Measurements from ENCODE around the gene MBTPS1.

The MBTPS1 gene

GRCh38 chr16:84074721-84075120 is 42.0 kb downstream of the MBTPS1 start:
- H3K27ac ChIP-seq (ENCODE audit: low read depth, low read length, severe bottlenecking): no peak overlapping the region
- WGBS, 2 experiments (ENCODE audit: insufficient coverage in 2 of 2): 88 to 97% methylated on average over 3 of the region's 3 CpGs
- H3K36me3 ChIP-seq (ENCODE audit: control insufficient read depth, insufficient read depth, low read length): peaks cover 81% of the 10 kb centered on the region
- H3K4me3 ChIP-seq (ENCODE audit: extremely low read depth, insufficient read depth, low read length, poor library complexity, severe bottlenecking): no peak overlapping the region
- H3K9me3 ChIP-seq (ENCODE audit: control insufficient read depth, low read length): no peaks in the 10 kb centered on the region
- H3K4me1 ChIP-seq (ENCODE audit: control insufficient read depth, insufficient read depth, low read length, poor library complexity, severe bottlenecking): no peaks in the 10 kb centered on the region

- Histone ChIP-seq H3K27ac (ENCODE audit: low read depth, low read length, severe bottlenecking) (no peak overlapping the region), H3K9me3 (ENCODE audit: control insufficient read depth, low read length) (no peaks in the 10 kb centered on the region), H3K36me3 (ENCODE audit: control insufficient read depth, insufficient read depth, low read length) (peaks cover 81% of the 10 kb centered on the region), H3K4me1 (ENCODE audit: control insufficient read depth, insufficient read depth, low read length, poor library complexity, severe bottlenecking) (no peaks in the 10 kb centered on the region), H3K4me3 (ENCODE audit: extremely low read depth, insufficient read depth, low read length, poor library complexity, severe bottlenecking) (no peak overlapping the region)
- 92 to 94% methylated on average over 10 of the region's 10 CpGs for WGBS, 2 experiments (ENCODE audit: insufficient coverage in 2 of 2)
Measured at GRCh38 chr16:84072014-84072413, 44.7 kb downstream of the MBTPS1 start.

- WGBS, 2 experiments (ENCODE audit: insufficient coverage in 2 of 2): 100% methylated on average over 1 to 2 of the region's 8 CpGs
- H3K9me3 ChIP-seq (ENCODE audit: control insufficient read depth, low read length): no peaks in the 10 kb centered on the region
- H3K27ac ChIP-seq (ENCODE audit: low read depth, low read length, severe bottlenecking): no peak overlapping the region
Measured at GRCh38 chr16:84071121-84071520, 45.6 kb downstream of the MBTPS1 start.

GRCh38 chr16:84069540-84069939 is 47.2 kb downstream of the MBTPS1 start:
- H3K27ac ChIP-seq (ENCODE audit: low read depth, low read length, severe bottlenecking): no peak overlapping the region
- H3K36me3 ChIP-seq (ENCODE audit: control insufficient read depth, insufficient read depth, low read length): peaks cover 77% of the 10 kb centered on the region
- WGBS, 2 experiments (ENCODE audit: insufficient coverage in 2 of 2): 95 to 96% methylated on average over 4 to 5 of the region's 6 CpGs

More at GRCh38 chr16:84071121-84071520, 45.6 kb downstream of the MBTPS1 start:
- Histone ChIP-seq H3K4me1 (ENCODE audit: control insufficient read depth, insufficient read depth, low read length, poor library complexity, severe bottlenecking) (no peaks in the 10 kb centered on the region), H3K4me3 (ENCODE audit: extremely low read depth, insufficient read depth, low read length, poor library complexity, severe bottlenecking) (no peak overlapping the region), H3K36me3 (ENCODE audit: control insufficient read depth, insufficient read depth, low read length) (peaks cover 82% of the 10 kb centered on the region)

DNA sequence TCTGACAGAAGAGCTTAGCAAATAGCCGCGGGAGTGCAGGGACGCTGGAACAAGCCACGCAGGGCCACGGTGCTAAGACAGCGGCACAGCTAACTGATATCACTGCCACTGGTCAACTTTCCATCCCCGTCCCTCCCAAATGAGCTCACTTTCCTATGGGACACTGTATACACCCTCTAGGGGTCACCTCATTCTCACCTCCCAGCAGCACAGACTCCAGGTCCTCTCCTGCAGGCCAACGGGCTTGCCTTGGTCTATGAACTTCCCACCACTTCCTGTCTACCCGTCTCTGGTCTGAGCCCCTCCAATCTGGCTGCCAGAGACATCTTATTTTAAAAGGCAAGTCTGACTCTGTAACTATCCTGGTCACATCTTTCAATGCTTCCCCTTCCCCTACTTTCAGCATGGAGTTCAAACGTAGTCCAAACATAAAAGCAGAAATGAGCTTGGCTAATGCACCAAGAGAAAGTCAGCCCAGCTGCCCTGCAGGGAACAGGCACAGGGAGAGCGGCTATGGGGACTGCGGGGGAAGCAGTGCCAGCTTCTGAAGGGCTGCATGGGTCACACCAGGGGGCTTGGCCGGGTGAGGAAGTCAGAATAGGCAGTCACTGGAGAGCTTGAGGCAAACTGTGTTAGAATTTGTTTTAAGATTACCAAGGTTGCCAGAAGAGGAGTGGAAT is 47.8 kb downstream of the MBTPS1 start:
- peaks cover 76% of the 10 kb centered on the region for H3K36me3 ChIP-seq (ENCODE audit: control insufficient read depth, insufficient read depth, low read length)
- H3K27ac ChIP-seq (ENCODE audit: low read depth, low read length, severe bottlenecking): no peak overlapping the region
- WGBS, 2 experiments (ENCODE audit: insufficient coverage in 2 of 2): 89 to 94% methylated on average over 11 to 13 of the region's 13 CpGs
- H3K9me3 ChIP-seq (ENCODE audit: control insufficient read depth, low read length): no peaks in the 10 kb centered on the region
- no peaks in the 10 kb centered on the region for H3K4me1 ChIP-seq (ENCODE audit: control insufficient read depth, insufficient read depth, low read length, poor library complexity, severe bottlenecking)
- no peak overlapping the region for H3K4me3 ChIP-seq (ENCODE audit: extremely low read depth, insufficient read depth, low read length, poor library complexity, severe bottlenecking)

More at GRCh38 chr16:84069540-84069939, 47.2 kb downstream of the MBTPS1 start:
- no peak overlapping the region for H3K4me3 ChIP-seq (ENCODE audit: extremely low read depth, insufficient read depth, low read length, poor library complexity, severe bottlenecking)
- no peaks in the 10 kb centered on the region for H3K4me1 ChIP-seq (ENCODE audit: control insufficient read depth, insufficient read depth, low read length, poor library complexity, severe bottlenecking)
- H3K9me3 ChIP-seq (ENCODE audit: control insufficient read depth, low read length): no peaks in the 10 kb centered on the region

DNA sequence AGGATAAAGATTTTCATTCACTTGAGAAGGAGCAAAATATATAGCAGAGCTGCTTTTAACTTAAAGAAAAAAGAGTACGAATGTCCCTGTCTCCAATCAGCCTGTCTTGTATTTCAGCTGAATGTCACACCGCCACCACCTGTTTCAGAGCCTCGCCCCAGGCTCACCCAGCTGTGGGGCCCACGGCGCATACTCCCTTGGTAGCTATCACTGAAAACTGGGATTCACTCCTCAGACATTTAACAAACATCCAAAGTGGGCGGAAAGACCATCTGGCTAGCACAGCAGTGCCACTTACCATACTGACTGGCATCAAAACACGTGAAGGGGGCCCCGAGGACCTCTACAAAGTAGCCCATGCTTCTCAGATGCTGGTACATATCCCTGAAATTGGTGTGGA is 48.7 kb downstream of the MBTPS1 start:
- Histone ChIP-seq H3K36me3 (ENCODE audit: control insufficient read depth, insufficient read depth, low read length) (peaks cover 76% of the 10 kb centered on the region), H3K9me3 (ENCODE audit: control insufficient read depth, low read length) (no peaks in the 10 kb centered on the region)
- 96 to 97% methylated on average over 7 to 8 of the region's 8 CpGs for WGBS, 2 experiments (ENCODE audit: insufficient coverage in 2 of 2)

GRCh38 chr16:84067640-84068039 is 49.1 kb downstream of the MBTPS1 start:
- Histone ChIP-seq H3K36me3 (ENCODE audit: control insufficient read depth, insufficient read depth, low read length) (peaks cover 78% of the 10 kb centered on the region), H3K4me1 (ENCODE audit: control insufficient read depth, insufficient read depth, low read length, poor library complexity, severe bottlenecking) (no peaks in the 10 kb centered on the region), H3K27ac (ENCODE audit: low read depth, low read length, severe bottlenecking) (no peak overlapping the region), H3K9me3 (ENCODE audit: control insufficient read depth, low read length) (no peaks in the 10 kb centered on the region), H3K4me3 (ENCODE audit: extremely low read depth, insufficient read depth, low read length, poor library complexity, severe bottlenecking) (no peak overlapping the region)
- WGBS, 2 experiments (ENCODE audit: insufficient coverage in 2 of 2): 96 to 98% methylated on average over 8 to 9 of the region's 9 CpGs

More for the DNA sequence above, 48.7 kb downstream of the MBTPS1 start:
- H3K4me1 ChIP-seq (ENCODE audit: control insufficient read depth, insufficient read depth, low read length, poor library complexity, severe bottlenecking): no peaks in the 10 kb centered on the region
- no peak overlapping the region for H3K27ac ChIP-seq (ENCODE audit: low read depth, low read length, severe bottlenecking)
- H3K4me3 ChIP-seq (ENCODE audit: extremely low read depth, insufficient read depth, low read length, poor library complexity, severe bottlenecking): no peak overlapping the region

DNA sequence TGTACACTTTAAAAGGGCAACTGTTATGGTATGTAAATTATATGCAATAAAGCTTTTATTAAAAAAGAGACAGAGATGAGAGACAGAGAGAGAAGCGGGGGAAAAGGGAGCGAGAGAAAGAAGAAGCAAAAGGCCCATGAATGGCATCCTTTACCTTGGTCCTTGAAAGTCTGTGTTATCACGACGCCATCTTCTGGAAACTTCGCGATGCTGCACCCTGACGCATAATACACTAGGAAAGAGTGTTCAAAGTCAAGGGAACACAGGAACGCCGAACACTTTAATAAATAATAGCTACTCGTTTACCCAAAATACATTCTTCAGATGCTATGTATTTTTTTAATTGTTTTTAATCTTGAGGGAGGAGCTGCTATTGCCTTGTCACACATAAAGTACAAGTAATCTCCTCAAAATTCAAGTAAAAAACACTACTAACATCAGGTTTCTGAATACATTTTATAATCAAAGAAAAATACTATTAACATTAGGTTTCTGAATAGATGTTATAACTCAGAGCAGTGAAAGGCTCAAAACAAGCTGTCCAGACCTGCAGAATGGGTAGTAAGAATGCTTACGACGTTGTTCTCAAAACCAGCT is 51.1 kb downstream of the MBTPS1 start:
- no peak overlapping the region for H3K27ac ChIP-seq (ENCODE audit: low read depth, low read length, severe bottlenecking)
- H3K9me3 ChIP-seq (ENCODE audit: control insufficient read depth, low read length): no peaks in the 10 kb centered on the region
- no peaks in the 10 kb centered on the region for H3K4me1 ChIP-seq (ENCODE audit: control insufficient read depth, insufficient read depth, low read length, poor library complexity, severe bottlenecking)
- 30 to 44% methylated on average over 7 to 8 of the region's 12 CpGs for WGBS, 2 experiments (ENCODE audit: insufficient coverage in 2 of 2)
- H3K4me3 ChIP-seq (ENCODE audit: extremely low read depth, insufficient read depth, low read length, poor library complexity, severe bottlenecking): no peak overlapping the region
- H3K36me3 ChIP-seq (ENCODE audit: control insufficient read depth, insufficient read depth, low read length): peaks cover 81% of the 10 kb centered on the region

DNA sequence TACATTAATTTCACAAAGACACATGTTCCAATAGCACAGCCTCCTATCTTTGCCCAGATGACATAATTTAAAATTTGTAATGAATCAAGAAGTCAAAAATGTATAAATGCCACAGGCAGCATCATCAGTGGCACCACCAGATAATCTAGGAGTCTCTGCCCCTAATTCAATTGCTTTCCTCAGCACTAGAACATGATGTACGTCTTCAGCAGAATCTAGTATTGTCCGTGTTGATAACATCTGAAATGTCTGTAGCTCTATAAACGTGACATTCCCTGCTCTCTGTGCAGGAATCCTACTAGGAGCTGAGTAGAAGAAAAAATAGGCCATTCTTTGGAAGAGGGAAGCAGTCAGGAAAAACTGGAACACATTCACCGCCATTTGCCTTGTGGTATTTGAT is 52.8 kb downstream of the MBTPS1 start:
- no peak overlapping the region for H3K27ac ChIP-seq (ENCODE audit: low read depth, low read length, severe bottlenecking)
- H3K9me3 ChIP-seq (ENCODE audit: control insufficient read depth, low read length): no peaks in the 10 kb centered on the region
- no peak overlapping the region for H3K4me3 ChIP-seq (ENCODE audit: extremely low read depth, insufficient read depth, low read length, poor library complexity, severe bottlenecking)
- WGBS, 2 experiments (ENCODE audit: insufficient coverage in 2 of 2): 87 to 93% methylated on average over 3 of the region's 4 CpGs
- no peaks in the 10 kb centered on the region for H3K4me1 ChIP-seq (ENCODE audit: control insufficient read depth, insufficient read depth, low read length, poor library complexity, severe bottlenecking)
- peaks cover 80% of the 10 kb centered on the region for H3K36me3 ChIP-seq (ENCODE audit: control insufficient read depth, insufficient read depth, low read length)

DNA sequence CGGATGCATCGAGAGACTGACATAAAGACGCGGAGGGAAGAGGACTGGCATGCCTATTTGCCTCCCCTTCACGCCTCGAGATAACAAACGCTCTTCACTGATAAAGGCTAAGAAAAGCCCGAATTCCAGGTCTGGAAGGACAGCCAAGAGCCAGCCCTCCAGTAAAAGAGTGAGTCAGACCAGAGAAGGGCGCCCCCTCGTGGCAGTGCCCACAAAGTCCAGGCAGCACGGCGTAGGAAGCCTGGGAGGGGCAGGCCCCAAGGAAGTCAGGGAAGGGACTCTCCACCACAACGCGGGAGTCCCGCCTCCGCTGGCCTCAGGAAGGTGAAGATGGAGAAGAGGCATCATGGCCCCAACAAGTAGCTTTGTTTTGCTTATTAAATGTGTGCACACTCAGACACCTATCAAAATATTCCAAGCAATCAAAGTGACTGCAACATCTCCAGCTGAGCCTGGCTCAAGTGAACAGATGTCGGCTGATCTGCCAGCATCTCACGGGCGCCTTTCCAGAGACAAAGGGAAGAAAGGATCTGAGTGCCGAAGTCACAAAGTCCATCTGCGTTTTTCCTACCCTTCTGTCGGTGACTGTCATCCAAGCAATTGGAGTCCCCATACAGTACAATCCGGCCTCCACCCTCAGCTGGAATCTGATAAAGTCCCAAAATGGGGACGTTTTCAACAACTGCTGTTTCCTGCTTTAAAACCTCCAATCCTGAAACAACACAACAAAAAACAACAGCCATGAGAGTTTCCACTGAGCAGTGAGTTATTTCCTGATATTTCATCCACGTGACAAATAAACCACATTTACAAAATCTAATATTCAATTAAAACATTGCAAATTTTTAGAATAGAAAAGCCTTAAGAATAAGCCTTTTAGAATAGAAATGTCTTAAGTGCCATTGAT is 53.8 kb downstream of the MBTPS1 start:
- 48 to 57% methylated on average over 18 to 19 of the region's 25 CpGs for WGBS, 2 experiments (ENCODE audit: insufficient coverage in 2 of 2)
- Histone ChIP-seq H3K4me1 (ENCODE audit: control insufficient read depth, insufficient read depth, low read length, poor library complexity, severe bottlenecking) (no peaks in the 10 kb centered on the region), H3K9me3 (ENCODE audit: control insufficient read depth, low read length) (no peaks in the 10 kb centered on the region), H3K27ac (ENCODE audit: low read depth, low read length, severe bottlenecking) (no peak overlapping the region), H3K4me3 (ENCODE audit: extremely low read depth, insufficient read depth, low read length, poor library complexity, severe bottlenecking) (no peak overlapping the region), H3K36me3 (ENCODE audit: control insufficient read depth, insufficient read depth, low read length) (peaks cover 80% of the 10 kb centered on the region)
